Suppressor macrophage (primary cell): Measurements from ENCODE around the gene SURF1.
A peak's percentile ranks its signal among the peaks of the same experiment; 100 is the strongest.
"Not testable (repeated sequence)": the region's sequence is repeated elsewhere in the genome, so short reads cannot be mapped to it uniquely, and the experiment has no call there.

Experiments
- DNase-seq, 4 experiments: peaks; one replicate each; pipeline ENCODE4 v3.0.0-alpha.2; 2020 to 2022

Gene SURF1

DNA sequence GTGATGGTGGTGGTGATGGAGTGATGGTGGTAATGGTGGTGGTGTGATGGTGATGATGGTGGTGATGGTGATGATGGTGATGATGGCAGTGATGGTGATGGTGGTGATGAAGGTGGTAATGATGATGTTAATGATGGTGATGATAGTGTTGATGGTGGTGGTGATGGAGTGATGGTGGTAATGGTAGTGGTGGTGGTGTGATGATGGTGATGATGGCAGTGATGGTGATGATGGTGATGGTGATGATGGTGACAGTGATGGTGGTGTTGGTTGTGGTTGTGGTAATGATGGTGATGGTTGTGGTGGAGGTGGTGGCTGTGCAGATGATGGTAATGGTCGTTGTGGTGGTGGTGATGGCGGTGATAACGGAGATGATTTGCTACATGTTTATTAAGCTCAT lies 27.2 kb upstream of the SURF1 start:
- no peak for DNase-seq

DNA sequence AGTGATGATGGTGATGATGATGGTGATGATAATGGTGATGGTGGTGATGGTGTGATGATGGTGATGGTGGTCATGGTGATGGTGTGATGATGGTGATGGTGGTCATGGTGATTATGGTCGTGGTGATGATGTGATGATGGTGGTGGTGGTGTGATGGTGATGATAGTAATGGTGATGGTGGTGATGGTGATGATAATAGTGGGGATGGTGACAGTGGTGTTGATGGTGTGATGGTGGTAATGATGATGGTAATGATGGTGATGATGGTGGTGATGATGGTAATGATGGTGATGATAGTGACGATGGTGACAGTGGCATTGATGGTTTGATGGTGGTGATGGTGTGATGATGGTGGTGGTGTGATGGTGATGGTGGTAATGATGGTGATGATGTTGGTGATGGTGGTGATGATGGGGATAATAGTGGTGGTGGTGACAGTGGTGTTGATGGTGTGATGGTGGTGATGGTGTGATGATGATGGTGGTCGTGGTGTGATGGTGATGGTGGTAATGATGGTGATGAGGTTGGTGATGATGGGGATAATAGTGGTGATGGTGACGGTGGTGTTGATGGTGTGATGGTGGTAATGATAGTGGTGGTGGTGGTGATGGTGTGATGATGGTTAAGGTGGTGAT lies 26.3 kb upstream of the SURF1 start:
- DNase-seq, result no peak

DNA sequence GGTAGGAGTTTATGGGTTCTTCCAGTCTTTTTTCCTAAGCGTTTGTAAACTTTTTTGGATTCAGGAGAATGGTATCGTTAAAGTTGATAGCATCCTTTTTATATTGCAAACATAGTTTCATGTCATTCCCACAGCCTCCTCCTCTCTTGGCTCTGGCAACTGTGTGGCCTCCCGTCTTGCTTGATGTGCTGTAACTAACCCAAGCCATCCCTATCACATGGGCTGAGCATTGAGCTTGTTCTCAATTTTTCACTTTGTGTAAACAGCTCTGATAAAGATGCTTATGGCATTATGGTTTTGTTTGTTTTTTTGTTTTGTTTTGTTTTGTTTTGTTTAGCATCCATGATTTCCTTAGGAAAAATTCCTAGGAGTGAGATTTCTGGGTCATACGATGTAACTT lies 24.4 kb upstream of the SURF1 start:
- DNase-seq, result no peak

DNA sequence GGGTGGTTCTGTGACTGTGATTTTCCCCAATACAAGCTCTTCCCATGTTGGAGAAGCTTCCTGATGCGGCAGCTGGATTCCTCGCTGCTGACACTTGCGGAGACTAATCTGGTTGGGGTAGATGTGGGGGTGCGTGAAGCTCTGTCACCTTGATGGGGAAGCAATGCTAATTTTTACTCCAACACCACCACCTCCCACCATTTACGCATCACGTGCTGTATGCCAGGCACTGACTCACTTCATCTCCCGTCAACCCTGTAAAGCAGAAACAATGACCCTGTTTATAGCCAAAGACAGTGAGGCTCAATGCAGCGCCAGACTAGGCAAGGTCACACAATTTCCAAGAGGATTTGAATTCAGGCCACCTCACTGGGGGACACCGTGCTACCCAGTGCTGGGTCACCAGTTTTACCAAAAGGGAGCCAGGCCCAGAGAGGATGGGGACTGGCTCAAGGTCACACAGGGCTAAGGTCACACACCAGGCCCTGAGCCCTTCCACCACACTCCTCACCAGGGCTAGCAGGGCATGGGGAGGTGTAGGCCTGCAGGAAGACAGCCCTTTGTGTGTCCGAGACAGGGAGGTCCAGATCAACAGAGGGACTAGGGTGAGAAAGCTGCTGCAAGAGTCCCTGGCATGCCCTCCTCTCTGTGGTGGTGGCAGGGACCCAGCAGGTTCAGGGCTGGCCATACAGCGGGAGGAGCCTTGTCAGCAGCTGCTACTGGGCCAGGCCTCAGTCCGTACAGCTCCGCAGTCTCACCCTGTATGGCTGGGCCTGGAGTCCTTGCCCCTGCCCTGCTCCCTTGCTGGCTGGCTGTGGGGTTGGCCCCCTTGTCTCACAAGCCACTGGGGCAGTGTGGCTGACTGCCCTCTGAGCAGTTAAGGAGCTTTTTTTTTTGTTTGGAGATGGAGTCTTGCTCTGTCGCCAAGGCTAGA lies 23.1 kb upstream of the SURF1 start:
- no peak for DNase-seq

DNA sequence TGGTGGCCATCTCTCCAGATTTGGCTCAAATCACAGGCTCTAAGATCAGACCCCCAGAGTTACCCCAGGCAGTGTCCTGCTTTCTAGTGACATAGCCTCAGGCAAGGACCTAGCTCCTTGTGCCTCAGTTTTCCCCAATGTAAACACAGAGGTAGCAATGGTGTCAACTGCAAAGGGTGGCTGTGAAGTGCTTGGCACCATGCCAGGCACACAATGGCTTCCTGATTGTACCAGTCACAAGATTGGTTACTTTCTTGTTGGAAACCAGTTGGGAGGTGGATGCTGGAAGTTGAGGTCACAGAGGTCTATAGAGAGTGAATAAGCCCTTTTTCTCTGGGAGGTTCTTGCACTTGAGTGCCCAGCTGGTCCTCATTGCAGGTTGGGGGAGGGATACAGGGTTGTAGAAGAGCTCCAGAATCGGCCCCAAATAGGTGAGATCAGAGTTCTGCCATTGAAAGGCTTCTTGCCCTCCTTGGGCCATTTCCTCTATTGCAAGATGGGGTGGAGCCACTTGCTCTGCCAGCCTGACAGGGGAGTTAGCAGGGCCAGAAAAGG lies 22.2 kb upstream of the SURF1 start:
- no peak for DNase-seq

DNA sequence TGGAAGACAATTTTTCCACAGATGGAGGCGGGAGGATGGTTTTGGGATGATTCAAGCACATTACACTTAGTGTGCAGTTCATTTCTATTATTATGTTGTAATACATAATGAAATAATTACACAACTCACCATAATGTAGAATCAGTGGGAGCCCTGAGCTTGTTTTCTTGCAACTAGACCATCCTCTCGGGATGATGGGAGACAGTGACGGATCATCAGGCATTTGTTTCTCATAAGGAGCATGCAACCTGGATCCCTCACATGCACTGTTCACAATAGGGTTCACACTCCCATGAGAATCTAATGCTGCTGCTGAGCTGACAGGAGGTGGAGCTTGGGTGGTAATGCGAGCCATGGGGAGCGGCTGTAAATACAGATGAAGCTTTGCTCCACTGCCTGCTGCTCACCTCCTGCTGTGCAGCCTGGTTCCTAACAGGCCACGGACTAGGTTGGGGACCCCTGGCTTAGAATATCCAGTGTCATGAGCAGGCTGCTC lies 21.5 kb upstream of the SURF1 start:
- DNase-seq, result no peak

DNA sequence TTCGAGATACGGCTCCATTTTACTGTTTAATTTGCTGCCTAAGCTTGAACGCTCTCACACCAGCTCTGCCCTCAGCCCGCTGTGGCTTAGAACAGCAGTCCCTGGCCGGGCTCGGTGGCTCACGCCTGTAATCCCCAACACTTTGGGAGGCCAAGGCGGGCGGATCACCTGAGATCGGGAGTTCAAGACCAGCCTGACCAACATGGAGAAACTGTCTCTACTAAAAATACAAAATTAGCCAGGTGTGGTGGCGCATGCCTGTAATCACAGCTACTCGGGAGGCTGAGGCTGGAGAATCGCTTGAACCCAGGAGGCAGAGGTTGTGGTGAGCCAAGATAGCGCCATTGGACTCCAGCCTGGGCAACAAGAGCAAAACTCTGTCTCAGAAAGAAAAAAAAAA lies 21.0 kb upstream of the SURF1 start:
- DNase-seq, result not testable (repeated sequence)

DNA sequence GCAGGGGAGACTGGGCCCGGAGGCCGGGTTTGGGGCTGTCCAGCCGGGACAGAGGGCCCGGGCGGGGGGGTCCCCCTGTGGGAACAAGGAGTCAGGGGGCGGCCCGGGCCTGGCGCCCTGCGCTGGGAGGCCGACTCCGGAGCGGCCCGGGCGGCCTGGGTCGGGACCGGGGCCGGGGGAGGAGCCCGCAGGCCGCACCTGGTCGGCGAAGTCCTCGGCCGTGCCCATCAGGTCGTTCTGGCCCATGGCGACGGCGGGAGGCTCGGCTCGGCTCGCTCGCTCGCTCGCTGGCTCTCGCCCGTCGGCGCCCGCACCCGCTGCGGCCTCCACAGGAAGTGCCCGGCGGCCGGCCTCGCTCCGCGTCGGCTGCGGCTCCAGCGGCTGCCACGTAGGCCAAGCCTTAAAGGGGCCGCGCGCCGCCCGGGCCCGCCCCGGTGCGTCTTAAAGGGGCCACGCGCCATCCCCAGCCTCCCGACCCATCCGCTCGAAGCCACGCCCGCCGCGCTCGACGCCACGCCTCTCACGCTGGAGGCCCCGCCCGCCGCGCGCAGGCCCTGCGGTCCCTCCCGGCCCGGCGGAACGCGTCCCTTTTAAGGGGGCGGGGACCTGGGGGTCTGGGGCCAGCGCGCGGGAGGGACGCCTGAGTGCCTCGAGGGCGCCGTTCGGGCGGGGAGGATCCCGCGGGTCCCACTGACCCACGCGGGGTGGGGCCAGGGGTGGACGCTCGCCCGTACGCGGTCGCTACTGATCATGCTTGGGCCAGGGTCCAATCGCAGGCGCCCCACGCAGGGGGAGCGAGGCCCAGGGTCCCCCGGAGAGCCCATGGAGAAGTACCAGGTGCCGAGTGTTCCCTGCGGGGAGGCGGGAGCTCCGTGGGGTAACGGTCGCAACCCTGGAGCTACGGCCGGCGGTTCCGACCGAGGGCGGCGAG lies 19.7 kb upstream of the SURF1 start, which contains the start of the genes STKLD1 and SURF4:
Gene STKLD1 (plus strand): TSS at position 643 of the 931 bp plus-strand sequence. CDS start 108 bp downstream, at position 751.
Gene SURF4 (minus strand): TSS at position 337 of the 931 bp plus-strand sequence. CDS start 91 bp downstream, at position 246.
- DNase-seq, result peak; percentile 98 to 100 (median 98)

DNA sequence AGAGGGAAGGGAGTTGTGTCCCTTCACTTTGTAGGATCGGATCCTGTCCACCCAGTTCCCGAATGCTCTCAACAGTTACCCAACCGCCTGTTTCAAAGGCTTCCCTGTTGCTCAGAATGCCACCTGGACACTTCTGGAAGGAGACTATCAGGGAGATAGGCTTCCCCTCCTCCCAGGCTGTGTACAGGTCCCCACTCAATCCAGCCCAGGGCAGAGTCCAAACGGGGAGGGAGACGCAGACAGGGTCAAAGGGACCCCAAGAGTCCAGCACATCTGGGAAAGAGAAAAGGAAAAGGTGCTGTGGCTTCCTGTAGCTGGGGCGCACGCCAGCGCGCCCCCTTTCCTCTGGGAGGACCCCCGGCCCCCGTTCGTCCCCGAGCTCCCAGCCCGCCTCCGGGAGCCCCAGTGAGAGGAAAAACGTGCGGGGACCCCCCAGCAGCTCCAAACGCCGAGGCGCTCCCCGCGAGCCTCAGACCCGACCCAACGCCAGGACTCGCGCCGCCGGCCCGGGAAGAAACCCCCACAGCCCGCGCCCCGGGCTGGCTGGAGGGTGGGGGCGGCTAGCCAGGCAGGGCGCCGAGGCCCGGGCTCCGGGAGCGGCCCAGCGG lies 18.9 kb upstream of the SURF1 start:
- DNase-seq, result peak; percentile 27 to 64 (median 60)

DNA sequence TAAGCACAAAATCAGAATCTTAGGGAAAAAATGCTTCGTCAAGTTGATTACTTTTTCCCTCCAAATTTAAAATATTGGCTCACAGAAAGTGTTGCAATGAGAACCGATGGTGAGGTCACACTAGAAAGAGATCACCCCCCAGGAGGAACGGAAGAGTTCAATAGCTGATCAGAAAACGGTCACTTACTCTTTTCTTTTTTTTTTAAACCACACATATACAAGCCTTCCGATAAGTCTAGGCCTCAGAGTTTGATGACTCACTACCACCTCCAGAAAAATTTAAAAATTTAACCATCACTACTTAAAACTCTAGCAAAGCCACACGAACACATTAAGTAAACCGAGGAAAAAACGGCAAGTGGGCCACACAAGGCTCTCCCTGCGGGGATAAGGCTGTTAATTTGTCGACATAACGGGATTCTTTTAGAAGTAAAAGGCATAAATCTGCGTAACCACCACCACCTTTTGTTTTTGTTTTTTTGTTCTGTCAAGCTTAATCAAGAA lies 18.4 kb upstream of the SURF1 start:
- DNase-seq, result peak in 2 of 4 experiments; percentile 54 to 57

DNA sequence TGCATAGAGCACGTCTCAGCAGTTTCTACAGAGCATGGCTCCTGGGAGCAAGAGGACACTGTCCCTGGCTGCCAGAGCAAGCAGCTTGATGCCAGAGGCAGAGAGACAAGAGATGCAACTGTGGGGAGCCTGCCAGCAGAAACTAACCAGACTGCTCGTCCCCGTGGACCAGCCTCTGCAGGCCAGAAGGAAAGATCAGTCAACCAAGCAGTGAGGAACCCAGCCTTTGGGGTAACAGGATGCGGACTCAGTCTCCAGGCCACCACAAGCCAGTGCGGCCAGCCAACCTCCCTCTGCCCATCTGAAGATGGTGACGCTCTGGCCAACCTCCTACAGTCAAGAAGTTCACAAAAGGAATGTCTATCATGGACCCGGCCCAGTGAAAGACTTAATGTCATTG lies 15.9 kb upstream of the SURF1 start:
- no peak for DNase-seq

DNA sequence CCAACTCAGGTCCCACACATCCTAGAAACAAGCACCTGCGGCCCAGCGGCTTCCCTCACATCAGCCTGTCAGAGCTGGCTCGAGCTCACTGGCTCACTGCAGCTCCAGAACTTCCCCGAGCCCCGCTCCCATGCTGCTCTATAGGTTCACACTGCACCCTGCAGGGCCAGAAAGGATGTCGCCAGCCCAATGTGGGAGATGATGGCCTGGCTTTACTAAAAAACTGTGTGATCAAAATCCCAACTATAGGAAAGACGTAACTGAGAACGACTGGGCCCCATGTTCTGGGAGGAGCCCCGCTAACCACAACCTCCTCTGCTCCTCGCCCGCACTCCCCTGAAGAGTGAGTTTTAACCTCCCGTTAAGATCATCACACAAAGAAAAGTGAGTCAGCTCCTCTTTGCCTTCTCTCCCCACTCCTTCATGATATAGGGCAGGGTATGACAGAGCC lies 15.0 kb upstream of the SURF1 start:
- DNase-seq, result peak in 2 of 4 experiments; percentile 31 to 45

DNA sequence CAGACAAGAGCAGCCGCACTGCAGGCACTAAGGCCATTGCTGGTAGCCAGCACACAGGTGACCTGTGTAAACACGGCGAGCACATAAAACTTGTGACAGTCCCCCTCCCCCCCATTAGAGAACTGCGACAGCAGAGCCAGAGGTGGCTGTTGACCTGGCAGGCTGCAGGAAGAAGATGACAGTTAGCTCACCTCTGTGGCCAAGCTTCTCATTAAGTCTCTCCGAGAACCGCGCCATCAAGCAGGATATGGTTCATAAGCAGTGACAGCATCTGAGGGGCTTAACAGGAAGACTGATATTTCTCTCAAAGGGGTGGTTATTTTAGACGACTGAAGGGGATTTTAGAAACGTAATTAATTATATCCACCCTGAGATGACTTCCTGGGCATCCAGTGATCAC lies 14.4 kb upstream of the SURF1 start:
- no peak for DNase-seq

DNA sequence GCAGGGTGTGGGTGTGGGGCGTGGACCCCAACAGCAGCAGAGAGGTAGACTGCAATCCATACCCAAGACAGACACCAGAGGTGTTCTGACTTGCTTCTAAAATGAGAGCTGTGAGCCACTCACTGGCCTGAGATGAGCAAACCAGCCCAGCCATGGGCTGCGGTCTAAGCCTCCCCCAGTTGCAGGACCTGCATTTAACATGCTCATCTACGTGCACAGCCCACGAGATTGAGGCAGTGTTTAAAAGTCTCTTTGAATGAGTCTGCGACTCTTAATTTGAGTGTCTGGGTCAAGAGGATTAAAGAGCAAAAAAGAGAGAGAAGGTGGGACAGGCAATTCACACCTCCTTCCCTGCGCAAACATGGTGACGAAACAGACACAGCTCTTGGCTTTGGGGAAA lies 13.6 kb upstream of the SURF1 start:
- no peak for DNase-seq

DNA sequence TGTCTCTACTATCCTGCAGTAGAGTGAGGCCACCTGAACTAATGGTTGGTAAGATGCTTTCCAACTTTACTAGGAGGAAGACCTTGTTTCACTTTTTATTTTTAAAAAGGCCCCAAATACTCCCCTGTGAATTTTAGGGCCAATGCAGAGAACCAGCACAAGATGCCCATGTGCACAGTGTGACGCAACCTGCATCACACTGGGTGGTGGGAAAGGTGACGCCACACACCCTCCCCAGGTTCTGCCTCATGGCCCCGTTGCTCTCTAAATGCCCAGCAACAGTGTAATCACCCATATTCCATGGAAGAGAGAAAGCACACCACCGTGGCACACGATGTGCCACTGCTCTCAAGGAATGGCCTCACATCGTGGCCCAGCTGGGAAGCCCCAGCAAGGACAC lies 13.1 kb upstream of the SURF1 start:
- no peak for DNase-seq

DNA sequence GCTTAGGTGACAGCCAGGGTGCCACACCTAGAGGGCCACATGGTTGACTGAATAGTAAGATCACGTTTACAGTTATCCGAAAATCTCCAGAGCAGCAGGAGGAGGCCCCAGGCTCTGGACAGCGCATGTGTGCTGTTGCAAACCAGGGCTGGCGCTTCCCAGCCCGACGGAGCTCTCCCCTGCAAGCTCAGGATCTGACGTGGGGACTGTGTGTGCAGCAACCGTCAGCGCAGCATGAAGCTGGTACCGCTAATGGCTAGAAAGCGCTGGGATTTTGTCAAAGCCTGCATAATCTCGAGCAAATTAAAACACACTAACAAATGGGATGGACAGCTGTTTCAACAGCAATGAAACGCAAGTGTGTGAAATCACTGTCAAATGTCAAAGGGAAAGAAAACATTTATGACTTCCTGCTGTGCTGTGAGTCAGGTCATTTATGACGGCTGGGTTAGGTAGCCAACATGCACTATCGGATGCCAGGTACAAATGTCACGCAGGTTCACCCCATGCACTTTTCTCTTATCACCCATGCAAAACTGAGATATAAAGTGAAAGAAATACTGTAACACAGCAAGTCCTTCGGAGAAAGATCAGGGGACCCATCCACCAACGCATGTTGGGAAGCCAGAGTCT lies 12.1 kb upstream of the SURF1 start:
- no peak for DNase-seq

DNA sequence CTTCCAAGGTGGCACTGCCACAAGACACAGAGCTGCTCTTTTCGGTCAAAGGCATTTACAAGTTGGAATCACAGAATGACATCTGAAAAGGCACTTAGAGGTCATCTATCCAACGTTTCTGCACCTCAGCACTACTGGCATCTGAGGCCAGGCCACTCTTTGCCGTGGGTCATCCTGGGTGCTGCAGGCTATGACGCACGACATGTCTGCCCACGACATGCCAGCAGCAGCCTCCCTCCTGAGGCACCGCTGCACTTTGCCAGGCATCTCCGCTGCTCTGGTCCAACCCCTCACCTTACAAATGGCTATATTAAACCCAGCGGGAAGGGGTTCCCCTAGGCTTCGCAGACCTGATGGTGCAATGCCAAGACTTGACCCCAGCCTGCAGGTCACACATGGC lies 11.5 kb upstream of the SURF1 start:
- no peak for DNase-seq

DNA sequence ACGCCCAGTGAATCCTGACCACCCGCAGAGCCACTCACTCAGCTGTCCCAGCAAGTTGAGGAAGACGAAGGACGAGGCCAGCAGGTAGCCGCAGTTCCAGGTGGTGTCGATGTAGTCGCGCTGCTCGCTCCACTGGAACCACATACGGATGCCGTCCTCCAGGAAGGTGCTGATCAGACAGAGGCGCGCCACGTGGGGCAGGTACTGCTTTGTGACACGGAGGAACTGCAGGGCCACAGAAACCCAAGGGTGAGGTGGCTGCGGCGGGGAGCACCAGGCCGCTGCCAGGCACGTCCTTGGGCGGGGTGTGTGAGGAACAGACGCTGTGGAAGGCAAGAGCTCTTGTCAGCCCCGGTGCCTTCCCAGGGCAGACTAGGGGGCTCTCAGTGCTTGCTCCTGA lies 10.9 kb upstream of the SURF1 start:
- DNase-seq, result no peak

DNA sequence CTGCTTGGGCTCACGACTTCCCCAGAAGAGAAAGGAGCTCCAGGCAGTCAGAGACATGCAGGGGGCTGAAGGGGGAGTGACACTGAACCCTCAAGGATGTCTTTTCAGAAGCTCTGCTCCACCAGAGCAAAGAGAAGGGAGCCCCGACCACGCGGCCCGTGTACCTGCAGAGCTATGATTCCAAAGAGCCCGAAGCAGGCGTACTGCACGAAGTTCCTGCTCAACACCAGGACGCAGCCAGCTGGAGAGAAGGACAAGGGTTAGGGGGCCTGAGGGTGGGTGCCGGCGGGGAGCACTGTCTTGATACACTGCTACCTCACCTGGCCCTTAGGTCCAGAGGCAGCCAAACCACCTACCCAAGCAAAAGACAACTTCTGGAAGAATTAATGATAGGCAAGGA lies 10.1 kb upstream of the SURF1 start:
- no peak for DNase-seq

DNA sequence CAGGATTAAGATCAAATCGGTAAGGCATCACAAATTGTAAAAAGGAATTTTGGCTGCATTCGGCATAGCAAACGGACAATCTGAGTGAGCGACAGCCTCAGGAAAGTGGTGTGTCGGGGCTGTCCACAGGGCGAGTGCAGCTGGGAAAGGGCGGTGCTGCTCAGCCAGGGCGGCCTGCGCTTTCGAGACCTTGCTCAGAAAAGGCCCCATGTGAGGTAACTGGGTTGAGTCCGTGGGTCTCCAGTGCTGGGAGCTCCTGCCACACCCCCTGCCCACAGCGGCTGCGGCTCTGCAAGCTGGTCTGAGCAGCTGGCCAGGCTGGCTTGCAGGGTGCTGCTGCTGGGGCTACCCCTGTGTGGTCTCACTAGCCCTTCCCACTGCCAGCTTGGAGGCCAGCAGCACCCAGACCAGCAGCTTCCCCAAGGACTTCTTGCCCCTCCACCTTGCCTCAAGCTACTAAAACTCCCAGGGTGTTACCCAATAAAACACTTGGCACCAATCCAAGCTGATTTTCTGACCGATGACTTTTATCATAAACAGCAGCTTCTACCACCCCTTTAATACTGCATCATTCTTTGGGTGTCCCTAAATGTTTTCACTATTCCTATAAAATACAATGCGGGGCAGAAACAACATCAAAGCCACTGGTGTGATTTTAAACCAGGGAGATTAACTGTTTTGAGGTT lies 6.2 kb upstream of the SURF1 start:
- no peak for DNase-seq
